SU-DHL-6 (cell line): ENCODE measurements around the gene ZC3HAV1.

ENCODE experiments used
- H2AFZ ChIP-seq: fragments of 200-600 bp; sonication (generic); 2 replicates; pipeline ENCODE4 v1.6.1; 2014; ENCODE audit warnings: low read depth, mild to moderate bottlenecking, moderate library complexity, mixed read lengths, antibody characterized with exemption, low read length; ENCODE audit not compliant: severe bottlenecking
- H3F3A ChIP-seq: fragments of 200-600 bp; shearing (Covaris generic); 2 replicates; pipeline ENCODE4 v1.6.0; 2016; ENCODE audit warnings: antibody characterized with exemption, mild to moderate bottlenecking; ENCODE audit not compliant: insufficient read depth
- H3K27ac ChIP-seq: fragments of 200-600 bp; sonication (generic); 2 replicates; pipeline ENCODE4 v1.5.1; 2016; ENCODE audit warnings: low read depth, mild to moderate bottlenecking, low read length, moderate library complexity, mixed read lengths
- H3K27me3 ChIP-seq: fragments of 200-600 bp; sonication (generic), shearing (Covaris generic); 2 replicates; pipeline ENCODE4 v1.6.0; 2014; ENCODE audit warnings: mild to moderate bottlenecking, low read length
- H3K36me3 ChIP-seq: fragments of 200-600 bp; sonication (generic); 2 replicates; pipeline ENCODE4 v1.6.1; 2014; ENCODE audit warnings: mild to moderate bottlenecking, low read length, mixed read lengths
- H3K4me2 ChIP-seq: fragments of 300-600, 200-600 bp; shearing (Covaris generic), sonication (generic); 2 replicates; pipeline ENCODE4 v1.6.0; 2014; ENCODE audit warnings: low read length, low read depth, mild to moderate bottlenecking; ENCODE audit not compliant: poor library complexity, severe bottlenecking
- H3K4me3 ChIP-seq: fragments of 200-600 bp; sonication (generic); 2 replicates; pipeline ENCODE4 v1.5.1; 2014; ENCODE audit warnings: antibody characterized with exemption, low read length, mild to moderate bottlenecking, mixed read lengths; ENCODE audit not compliant: insufficient read depth, poor library complexity, severe bottlenecking
- H3K79me2 ChIP-seq: fragments of 200-600 bp; sonication (generic); 2 replicates; pipeline ENCODE4 v1.6.1; 2014; ENCODE audit warnings: mild to moderate bottlenecking, low read length, moderate library complexity; ENCODE audit not compliant: insufficient read depth
- H3K9ac ChIP-seq: fragments of 200-600 bp; sonication (generic); 2 replicates; pipeline ENCODE4 v1.7.0; 2014; ENCODE audit warnings: mild to moderate bottlenecking, low read length
- H3K9me2 ChIP-seq: fragments of 200-600 bp; sonication (generic); replicated peaks from 2 replicates; pipeline ENCODE4 v1.6.1; 2014; ENCODE audit warnings: low read length; ENCODE audit not compliant: insufficient read depth
- H3K9me3 ChIP-seq: fragments of 200-600 bp; sonication (generic); 2 replicates; pipeline ENCODE4 v1.6.1; 2014; ENCODE audit warnings: low read length, mixed read lengths; ENCODE audit not compliant: insufficient read depth
- H4K20me1 ChIP-seq: fragments of 200-600 bp; sonication (generic); 2 replicates; pipeline ENCODE4 v1.6.1; 2014; ENCODE audit warnings: low read depth, mild to moderate bottlenecking, antibody characterized with exemption, low read length, moderate library complexity, mixed read lengths
- EZH2phosphoT487 ChIP-seq: fragments of 200-600 bp; sonication (generic), shearing (Covaris generic); conservative IDR thresholded peaks from 2 replicates; pipeline ENCODE4 v1.6.1; 2018; ENCODE audit warnings: mild to moderate bottlenecking, antibody characterized with exemption, low read length, moderate library complexity, mixed read lengths
- TF ChIP-seq, protein P1 (sequence below): fragments of 200-600 bp; sonication (generic); IDR thresholded peaks from one replicate; pipeline ENCODE4 v1.5.1; 2017; ENCODE audit warnings: antibody characterized with exemption, mild to moderate bottlenecking, low read length, moderate library complexity; ENCODE audit not compliant: insufficient read depth, poor library complexity, severe bottlenecking

ZC3HAV1 gene

GRCh38 chr7:139043823-139044812 lies 65.4 kb downstream of the ZC3HAV1 start:
- no peak overlapping the region for H3K27ac ChIP-seq
- H3K79me2 ChIP-seq, result no peaks in the 10 kb centered on the region
- H3K4me2 ChIP-seq, result no peak overlapping the region
- H3K9me3 ChIP-seq, result no peaks in the 10 kb centered on the region
- H3K9me2 ChIP-seq, result no peaks in the 10 kb centered on the region
- no peak overlapping the region for H3K4me3 ChIP-seq
- no peaks in the 10 kb centered on the region for H4K20me1 ChIP-seq
- no peak overlapping the region for H3K9ac ChIP-seq
- no peak overlapping the region for H2AFZ ChIP-seq
- H3K27me3 ChIP-seq, result no peaks in the 10 kb centered on the region
- no peak for TF ChIP-seq EZH2phosphoT487
- 0 out of 2 replicates have a peak, but pooled peaks cover 6% of the 10 kb centered on the region for H3F3A ChIP-seq
- H3K36me3 ChIP-seq, result peaks cover 6% of the 10 kb centered on the region; the same call in 1 of the 2 replicates

DNA sequence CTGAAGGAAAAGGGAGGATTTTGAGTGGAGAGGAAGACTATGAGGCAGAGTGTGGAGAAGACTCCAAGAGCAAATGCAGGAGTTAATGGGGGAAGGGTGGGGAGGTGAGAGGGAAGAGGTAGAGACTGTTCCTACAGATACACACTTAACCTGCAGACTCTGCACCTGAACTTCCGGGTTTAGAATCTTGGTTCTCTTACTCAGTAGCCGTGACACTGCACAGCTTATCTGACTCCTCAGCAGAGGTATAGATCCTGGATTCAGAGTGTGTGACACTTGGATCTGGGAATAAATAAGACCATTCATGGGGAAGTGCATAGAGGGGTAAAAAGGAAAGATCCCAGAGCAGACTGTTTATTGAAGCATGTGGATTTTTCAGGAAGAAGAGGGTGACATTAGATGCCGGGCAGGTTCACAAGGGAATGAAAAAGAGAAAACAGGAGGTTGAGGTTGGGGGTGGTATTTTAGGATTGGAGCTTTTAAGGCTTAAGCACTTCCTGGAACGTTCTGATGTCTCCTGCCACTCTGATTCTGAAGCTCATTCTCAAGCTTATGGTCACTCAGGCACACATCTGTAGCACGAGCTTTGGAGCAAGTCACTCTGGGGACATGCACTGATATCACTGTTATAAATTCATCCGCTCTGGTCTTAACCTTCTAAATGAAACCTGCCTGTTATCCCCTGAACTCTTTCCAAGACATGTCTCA lies 68.0 kb downstream of the ZC3HAV1 start:
- Histone ChIP-seq H3K27ac (no peak overlapping the region), H3K79me2 (no peaks in the 10 kb centered on the region), H3K36me3 (peaks cover 6% of the 10 kb centered on the region; the same call in 1 of the 2 replicates), H3K9me2 (no peaks in the 10 kb centered on the region), H3K27me3 (no peaks in the 10 kb centered on the region), H3K4me3 (no peak overlapping the region), H3K9me3 (no peaks in the 10 kb centered on the region), H3K9ac (no peak overlapping the region), H2AFZ (no peak overlapping the region), H3K4me2 (no peak overlapping the region), H4K20me1 (no peaks in the 10 kb centered on the region), H3F3A (0 out of 2 replicates have a peak, but pooled peaks cover 6% of the 10 kb centered on the region)
- TF ChIP-seq, protein P1, sequence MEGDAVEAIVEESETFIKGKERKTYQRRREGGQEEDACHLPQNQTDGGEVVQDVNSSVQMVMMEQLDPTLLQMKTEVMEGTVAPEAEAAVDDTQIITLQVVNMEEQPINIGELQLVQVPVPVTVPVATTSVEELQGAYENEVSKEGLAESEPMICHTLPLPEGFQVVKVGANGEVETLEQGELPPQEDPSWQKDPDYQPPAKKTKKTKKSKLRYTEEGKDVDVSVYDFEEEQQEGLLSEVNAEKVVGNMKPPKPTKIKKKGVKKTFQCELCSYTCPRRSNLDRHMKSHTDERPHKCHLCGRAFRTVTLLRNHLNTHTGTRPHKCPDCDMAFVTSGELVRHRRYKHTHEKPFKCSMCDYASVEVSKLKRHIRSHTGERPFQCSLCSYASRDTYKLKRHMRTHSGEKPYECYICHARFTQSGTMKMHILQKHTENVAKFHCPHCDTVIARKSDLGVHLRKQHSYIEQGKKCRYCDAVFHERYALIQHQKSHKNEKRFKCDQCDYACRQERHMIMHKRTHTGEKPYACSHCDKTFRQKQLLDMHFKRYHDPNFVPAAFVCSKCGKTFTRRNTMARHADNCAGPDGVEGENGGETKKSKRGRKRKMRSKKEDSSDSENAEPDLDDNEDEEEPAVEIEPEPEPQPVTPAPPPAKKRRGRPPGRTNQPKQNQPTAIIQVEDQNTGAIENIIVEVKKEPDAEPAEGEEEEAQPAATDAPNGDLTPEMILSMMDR, result no peak
- no peak for TF ChIP-seq EZH2phosphoT487

DNA sequence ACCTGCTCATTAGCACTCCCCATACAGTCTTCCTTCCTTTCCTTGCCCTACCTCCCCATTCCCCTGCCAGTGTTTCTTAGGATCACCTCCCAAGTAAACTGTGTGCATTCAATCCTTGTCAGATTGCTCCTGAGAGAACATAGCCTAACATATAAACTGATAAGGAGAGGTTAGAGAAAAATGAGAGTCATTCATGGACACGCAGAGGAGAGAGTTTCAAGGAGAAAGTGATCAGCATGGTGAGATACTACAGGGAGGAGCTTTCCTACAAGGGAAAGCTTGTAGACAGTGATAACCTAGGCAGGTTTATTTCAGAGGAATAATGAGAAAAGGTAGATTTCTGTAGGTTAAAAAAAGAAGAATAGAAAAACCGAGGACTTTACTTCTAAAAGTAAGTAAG lies 70.8 kb downstream of the ZC3HAV1 start:
- Histone ChIP-seq H3K79me2 (no peaks in the 10 kb centered on the region), H3K36me3 (no peaks in the 10 kb centered on the region), H3K4me2 (no peak overlapping the region), H3K27me3 (no peaks in the 10 kb centered on the region), H3K9me2 (no peaks in the 10 kb centered on the region), H3F3A (no peaks in the 10 kb centered on the region), H3K9me3 (no peaks in the 10 kb centered on the region), H3K27ac (no peak overlapping the region), H4K20me1 (no peaks in the 10 kb centered on the region), H2AFZ (no peak overlapping the region), H3K4me3 (no peak overlapping the region), H3K9ac (no peak overlapping the region)
- TF ChIP-seq, protein P1, result no peak
- TF ChIP-seq EZH2phosphoT487, result no peak
